ENCODE results near the gene HPSE2.
"Not testable (repeated sequence)": the region's sequence is repeated elsewhere in the genome, so short reads cannot be mapped to it uniquely, and the experiment has no call there.

The HPSE2 gene

DNA sequence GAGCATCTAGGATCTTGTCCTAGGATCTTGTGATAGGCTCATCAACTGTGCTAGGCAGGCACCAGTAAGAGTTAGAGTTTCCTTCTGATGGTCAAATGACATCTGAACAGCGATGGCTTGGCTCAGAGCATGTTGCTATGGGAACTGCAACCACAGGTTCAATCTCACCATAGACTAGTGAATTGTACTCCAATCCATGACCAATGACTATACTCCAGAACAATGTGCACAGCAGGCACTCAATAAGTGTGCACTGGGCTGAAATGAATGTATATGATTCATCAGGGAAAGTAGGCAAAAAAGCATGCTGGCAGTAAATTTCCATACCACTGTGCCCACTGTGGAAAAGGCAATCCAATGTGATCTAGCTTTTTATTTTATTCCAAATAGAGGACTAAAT lies 625.4 kb downstream of the HPSE2 start:
- DNase-seq: no peak

DNA sequence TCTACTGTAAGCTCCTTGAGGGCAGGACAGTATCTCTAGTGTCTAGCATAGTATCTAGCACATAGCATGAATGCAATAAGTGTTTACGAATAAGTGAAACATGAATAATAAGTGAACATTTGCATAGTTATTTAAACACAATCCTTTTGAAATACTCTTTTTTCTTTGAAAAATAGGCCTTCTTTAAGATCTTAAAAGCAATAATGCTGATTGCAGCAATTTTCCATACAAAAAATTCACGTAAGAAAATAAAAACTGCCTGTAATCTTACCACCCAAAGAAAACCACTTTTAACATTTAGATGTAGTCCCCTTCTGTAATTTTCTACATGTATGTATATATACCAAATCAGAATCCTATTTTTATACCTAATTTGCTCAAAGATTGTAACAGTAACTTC lies 626.4 kb downstream of the HPSE2 start:
- no peak for DNase-seq

DNA sequence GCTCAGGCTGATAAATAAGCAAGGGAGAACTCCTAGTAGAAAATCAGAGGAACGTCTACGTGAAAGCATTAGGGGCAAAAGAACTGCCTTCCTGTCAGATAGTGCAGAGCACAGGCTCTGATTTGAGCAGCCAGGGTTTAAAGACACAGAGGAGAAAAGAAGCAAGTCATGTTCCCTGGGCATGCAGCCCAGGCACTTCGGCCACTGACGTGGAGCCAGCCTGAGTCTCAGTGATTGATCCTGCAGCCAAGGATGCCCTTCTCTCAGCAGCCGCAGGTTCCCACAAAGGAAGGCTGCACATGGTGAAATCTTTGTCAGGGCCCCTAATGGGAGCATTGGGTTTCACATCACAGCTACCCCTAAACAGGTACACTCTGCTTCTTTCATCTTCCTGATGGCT lies 627.2 kb downstream of the HPSE2 start:
- no peak for DNase-seq

- DNase-seq: no peak
Measured at GRCh38 chr10:98602224-98602623, 633.4 kb downstream of the HPSE2 start.

- DNase-seq: no peak
Measured at GRCh38 chr10:98599032-98599610, 636.5 kb downstream of the HPSE2 start.

- no peak for DNase-seq
Measured at GRCh38 chr10:98596404-98596803, 639.2 kb downstream of the HPSE2 start.

DNA sequence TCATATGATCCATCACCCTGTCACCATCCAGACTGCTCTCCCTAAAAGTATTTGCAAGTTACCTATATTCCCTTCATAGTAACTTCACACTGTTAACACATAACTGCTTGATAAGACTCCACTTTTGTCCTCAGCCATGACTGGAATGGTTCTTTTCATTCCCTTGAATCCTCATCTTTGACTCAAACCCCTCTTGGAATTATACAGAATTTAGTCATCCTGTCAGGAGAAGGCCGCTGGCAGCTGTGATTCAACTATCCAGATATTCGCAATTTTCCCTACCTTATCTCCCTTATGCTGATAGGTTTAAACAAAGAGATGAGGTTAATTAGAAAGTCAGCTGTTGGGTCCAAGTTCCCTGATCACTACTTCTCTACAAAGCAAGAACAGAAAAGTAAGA lies 646.0 kb downstream of the HPSE2 start:
- no peak for DNase-seq

DNA sequence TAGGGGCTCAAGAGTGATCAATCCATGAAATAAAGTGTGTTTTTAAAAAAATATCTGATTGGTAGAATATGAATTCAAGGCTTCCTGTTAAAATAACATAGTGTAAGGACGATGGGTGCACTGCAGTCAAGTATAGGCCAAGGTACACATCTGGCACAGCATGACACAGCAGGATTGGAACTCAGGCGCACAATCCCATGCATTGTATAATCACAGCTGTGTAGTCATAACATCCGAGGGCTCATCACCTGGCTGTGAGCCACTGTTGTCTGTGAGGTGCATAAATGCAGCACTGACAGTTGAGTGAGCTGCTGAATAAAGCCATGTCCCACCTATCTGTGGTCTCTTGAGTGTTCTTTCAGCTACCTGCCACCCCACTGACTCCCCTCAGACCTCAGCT lies 646.6 kb downstream of the HPSE2 start:
- DNase-seq: no peak

DNA sequence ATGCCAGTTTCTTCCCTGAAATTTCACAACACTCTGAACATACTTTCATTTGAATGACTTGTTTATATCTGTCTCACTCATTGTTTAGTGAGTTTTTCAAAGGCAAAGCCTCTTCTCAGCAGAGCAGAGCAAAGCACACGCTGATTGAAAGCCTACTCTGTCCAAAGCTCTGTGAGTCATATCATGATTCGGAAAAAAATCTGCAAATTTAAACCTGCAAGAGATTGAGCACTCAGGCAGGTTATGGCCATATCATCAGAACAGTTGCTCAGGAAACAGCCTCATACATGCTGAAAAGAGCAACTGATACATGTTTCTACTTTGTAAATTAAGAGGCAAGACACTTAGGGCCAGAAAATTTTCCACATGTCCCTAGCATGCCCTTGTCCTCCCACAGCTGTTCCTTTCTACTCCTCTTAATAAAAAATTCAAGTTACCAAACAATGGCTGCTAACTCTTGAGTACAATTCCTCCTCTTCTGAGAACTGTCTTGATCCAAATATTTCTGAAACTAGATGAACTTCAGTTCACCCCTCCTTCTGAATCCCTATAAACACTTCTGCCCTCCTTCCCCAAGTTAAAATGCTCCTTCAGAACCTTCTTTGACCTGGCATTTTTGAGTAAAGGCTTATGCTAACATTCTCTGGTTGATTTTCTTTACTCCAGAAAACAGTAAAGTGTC lies 648.4 kb downstream of the HPSE2 start:
- no peak for DNase-seq

GRCh38 chr10:98586096-98586495 lies 649.6 kb downstream of the HPSE2 start:
- no peak for DNase-seq

GRCh38 chr10:98582363-98582762 lies 653.3 kb downstream of the HPSE2 start:
- DNase-seq: no peak

- DNase-seq: no peak
Measured at GRCh38 chr10:98577578-98577977, 658.1 kb downstream of the HPSE2 start.

DNA sequence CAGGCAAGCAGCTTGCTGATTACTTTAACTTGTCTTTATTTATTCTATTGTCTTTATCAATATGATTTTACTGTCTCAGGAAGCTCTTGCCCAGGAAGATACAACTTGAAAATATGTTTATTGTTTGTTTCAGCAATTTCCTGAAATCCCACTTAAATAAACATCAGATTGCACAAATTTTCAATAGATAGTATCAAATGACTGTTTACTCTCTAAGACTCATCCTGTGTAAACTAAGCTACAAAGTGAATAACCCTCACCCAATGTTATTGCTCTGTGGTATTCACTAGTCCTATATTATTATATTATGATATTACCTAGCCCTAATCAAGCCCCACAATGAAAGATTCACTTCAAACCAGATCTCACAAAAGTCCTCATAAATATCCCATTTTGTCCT lies 658.5 kb downstream of the HPSE2 start:
- DNase-seq: no peak

DNA sequence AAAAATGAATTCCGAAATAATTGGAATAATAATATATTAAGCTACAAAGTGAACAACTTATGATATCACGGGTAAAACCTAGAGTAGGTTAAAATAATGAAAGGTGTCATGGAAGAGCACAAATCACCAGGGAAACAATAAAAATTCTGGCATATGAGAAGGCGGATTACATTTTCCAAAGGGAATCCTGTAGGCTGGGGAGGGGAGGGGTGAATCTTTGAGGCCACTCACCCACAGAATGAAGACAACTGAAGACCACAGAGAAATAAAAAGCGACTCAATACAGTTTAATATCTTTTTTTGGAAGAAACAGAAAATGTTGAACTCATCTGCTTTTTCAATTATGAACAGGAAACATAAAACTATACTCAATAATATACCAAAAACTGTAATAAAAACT lies 659.6 kb downstream of the HPSE2 start:
- DNase-seq: no peak

DNA sequence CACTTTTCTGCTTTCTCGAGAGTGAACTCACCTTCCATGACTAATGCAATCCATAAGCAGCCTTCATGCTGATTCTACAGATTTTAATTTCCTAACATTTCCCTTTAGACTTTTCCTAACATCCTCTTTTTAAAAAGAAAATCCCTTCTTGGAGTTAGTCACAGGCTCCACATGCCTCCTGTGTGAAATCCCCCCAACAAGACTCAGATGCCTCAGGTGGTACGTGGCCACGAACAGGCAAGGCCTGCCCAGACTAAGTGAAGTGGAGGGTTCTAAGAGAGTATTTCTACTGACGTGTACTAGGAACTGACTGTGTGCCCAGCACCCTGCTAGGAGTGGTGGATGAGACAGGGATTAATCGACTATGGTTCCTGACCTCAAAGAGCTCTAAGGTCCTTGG lies 663.1 kb downstream of the HPSE2 start:
- DNase-seq: no peak

DNA sequence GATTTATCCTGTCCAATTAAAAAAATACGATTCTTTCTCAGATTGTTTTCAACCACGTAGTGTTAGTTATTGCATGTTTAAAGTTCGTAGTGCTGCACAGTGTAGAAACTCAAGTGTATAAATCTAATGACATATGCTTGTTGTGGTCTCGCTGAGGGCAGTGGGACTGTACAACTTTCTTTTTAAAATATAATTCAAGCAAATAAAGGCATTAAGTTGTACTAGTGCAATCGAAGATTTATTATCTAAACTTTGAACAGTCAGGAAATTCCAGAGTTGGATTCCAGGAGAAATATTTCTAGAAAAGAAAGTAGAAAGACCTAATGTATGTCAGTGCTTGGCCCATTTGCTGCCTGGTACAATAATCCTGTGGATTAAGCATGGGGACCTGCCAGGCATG lies 664.8 kb downstream of the HPSE2 start:
- DNase-seq: no peak

DNA sequence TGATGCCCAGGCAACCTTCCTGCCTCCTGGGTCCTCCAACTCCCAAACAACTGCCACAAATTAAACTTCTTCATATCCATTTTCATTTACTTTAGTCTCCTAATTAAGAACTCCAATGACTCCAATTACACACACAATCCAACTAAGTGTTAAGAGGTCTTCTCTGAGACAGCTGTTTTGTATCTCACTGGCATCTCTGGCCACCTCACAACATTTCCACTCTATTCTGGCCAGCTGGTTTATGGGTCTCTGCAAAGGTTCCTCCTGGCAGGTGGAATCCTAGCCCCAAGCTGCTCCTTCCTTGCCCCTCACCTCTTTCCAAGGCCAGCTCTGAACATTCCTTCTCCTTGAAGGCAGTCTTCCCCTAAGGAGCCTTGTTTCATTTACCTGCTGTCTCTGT lies 665.8 kb downstream of the HPSE2 start:
- DNase-seq: no peak

DNA sequence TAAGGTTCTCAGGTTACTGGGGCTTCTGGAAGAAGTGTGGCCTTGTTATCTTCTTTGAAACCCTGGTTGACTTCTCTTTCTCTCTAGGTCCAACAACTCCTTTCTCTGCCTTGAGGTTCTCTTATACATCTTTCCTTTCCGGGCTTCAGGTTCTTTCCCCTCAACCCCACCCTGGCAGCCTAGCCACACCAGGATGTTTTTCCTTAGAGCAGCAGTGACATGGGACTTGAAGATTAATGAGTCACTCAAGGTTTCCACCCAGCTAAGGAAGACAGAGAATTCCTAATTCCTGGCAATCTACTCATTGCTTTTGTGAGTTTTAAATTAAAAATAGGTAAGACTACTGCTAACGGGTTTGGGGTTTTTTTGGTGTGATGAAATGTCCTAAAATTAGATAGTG lies 667.1 kb downstream of the HPSE2 start:
- no peak for DNase-seq

DNA sequence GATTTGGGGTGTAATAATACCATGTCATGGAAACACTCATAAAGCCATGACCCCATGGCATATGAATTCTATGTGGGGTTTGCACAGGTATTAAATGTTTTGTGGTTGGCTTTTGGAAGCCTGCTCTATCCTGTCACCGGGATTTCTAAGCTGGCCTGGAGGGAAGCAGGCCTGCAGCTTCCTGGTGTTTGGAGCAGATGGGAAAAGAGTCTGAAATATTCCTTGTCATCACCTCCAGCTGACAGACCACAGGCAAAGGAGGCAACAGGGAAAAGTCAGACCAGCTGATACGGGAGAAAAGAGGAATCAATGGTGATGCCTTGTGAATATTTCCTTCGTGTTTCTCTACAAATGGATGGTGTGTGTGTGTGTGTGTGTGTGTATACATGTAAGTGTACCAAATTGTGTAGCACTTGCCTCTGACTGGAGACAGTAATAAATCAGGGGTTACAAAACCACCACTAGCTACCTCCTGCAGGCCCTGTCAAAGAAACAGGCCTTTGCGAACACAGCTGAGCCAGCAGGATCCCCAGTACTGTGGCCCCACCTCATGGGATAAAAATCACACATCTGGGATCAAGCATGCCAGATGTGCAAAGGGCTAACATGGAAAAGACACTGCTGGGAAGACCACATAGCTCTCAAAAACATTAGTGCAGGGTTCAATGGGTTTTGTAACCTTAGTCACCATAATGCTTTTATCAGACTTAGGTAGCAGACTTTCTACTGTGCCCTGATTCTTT lies 668.1 kb downstream of the HPSE2 start:
- DNase-seq: no peak

DNA sequence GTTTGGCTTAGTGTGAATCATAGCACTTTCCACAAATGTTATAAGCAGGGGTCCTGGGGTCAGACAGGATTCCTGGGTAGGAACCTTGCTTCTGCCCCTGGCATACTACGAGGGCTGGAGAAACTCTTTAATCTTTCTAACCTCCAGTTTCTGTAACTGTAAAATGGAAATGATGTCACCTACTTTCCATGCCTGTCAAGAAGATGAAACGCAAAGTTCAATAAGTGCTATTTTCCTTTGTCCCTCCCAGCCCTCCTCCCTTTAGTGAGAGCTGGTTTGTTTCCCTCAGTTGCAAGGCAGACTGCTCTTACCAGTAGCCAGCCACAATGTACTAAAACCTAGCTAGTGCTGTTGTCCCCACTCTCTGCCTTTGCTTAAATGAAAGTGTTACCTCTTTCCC lies 671.8 kb downstream of the HPSE2 start:
- no peak for DNase-seq

DNA sequence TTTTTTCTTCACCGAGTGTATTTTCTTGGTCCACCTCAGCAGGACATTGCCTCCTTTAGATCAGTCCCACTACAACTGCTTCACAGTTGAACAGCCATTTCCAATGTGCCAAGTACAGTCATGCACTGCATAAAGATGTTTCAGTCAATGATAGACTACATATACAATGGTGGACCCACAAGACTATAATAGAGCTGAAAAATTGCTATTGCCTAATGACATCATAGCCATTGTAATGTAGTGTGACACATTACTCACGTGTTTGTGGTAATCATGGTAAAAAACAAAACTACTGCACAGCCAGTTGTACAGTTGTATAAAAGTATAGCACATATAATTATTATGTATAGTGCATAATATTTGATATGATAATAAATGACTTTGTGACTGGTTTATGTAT lies 675.1 kb downstream of the HPSE2 start:
- DNase-seq: no peak

GRCh38 chr10:98556061-98556460 lies 679.6 kb downstream of the HPSE2 start:
- DNase-seq: no peak

DNA sequence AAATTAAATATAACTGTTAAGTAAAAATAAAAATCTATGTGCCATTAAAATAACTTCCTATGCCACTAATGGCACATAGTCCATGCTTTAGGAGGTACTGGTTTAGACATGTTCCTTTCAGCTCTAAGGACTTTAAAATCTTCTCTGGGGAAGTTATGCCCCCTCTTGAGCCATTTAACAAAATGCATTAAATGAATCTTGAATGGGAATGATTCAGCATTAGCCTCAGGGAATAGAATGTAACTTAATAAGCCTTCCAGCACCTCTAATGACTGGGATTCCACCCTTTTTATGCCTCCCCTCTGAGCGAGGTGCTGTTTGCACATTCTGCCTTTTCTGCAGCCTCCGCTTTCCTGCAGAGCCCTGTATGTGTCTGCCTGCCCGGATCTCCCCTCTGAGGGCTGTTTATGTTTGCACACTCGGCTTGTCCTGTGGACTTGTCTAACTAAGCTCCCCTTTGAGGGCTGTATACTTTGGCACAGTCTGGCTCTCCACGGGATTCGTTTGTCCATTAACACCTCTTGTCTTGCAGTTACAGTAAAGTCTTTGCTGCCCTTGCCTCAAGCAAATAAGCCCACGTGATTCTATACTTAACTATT lies 680.5 kb downstream of the HPSE2 start:
- DNase-seq: no peak

GRCh38 chr10:98541561-98541960 lies 694.1 kb downstream of the HPSE2 start:
- DNase-seq: not testable (repeated sequence)

Measured in NCI-H526 treated with DMSO at 0.1 percent for 48 hours (cell line).